Measurements from ENCODE around the gene FLAD1.

DNA sequence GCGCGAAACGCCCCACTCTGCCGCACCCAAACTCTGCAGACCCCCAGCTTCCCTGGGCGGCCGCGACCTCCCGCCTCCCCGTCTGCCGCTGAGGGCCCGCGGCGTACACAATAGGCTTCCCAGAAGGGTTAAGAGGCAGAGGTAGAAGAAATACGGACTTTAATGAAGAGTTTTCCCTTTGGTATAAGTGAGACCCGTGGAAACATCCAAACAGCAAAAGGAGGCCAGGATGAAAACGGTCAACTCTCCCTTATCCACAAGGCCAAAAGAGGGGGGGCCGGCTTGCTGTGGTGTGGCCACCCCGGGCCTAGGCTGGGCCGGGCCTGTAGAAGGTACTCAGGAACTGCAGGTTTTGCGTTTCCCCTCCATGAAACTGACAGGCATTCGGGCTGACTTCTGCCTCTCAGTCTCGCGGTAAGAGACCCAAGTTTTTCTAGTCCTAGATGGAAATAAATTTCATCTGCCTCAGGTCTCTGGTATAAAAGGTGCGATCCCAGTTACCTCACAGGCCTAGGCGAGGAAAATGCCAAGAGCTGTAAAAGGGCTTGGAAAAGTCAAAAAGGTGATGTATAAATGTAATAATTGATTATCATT is 20.9 kb upstream of the FLAD1 start:
- TF ChIP-seq, protein P1, sequence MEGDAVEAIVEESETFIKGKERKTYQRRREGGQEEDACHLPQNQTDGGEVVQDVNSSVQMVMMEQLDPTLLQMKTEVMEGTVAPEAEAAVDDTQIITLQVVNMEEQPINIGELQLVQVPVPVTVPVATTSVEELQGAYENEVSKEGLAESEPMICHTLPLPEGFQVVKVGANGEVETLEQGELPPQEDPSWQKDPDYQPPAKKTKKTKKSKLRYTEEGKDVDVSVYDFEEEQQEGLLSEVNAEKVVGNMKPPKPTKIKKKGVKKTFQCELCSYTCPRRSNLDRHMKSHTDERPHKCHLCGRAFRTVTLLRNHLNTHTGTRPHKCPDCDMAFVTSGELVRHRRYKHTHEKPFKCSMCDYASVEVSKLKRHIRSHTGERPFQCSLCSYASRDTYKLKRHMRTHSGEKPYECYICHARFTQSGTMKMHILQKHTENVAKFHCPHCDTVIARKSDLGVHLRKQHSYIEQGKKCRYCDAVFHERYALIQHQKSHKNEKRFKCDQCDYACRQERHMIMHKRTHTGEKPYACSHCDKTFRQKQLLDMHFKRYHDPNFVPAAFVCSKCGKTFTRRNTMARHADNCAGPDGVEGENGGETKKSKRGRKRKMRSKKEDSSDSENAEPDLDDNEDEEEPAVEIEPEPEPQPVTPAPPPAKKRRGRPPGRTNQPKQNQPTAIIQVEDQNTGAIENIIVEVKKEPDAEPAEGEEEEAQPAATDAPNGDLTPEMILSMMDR (IDR thresholded peaks at IDR 0.05): no peak
- no peak for TF ChIP-seq POLR2A (IDR thresholded peaks at IDR 0.05)

Data from uterus (tissue), 2 donors.